Cardiac septum (tissue), 1 donor: ENCODE data around the gene OPCML. TPM values are rescaled to one million over a fixed set of nuclear protein-coding genes. Genes with fewer than 3 reads are reported as not detected.

Experiments used
- DNase-seq: peaks from one replicate; pipeline ENCODE4 v3.0.0-alpha.2; 2020; ENCODE audit warnings: low spot score
- intact Hi-C: fragments of 100-400 bp; cut with DNase I; formaldehyde crosslinking; loops from one replicate; pipeline ENCODE4 v1.14.0; 2022
- total RNA-seq: library from RNA; stranded (reverse); fragmentation: NEBNext Ultra II Directional; extraction: Animal tissue kit (Norgen Biotek cat#: 25700); gene quantifications from one replicate; pipeline ENCODE4 v1.2.1, GENCODE V29; 2021
- donor health status: DM: no; HTN: no; CAD: no.

The OPCML gene
- total RNA-seq, 1 donor from 2014 or later: 0.27 TPM

DNA sequence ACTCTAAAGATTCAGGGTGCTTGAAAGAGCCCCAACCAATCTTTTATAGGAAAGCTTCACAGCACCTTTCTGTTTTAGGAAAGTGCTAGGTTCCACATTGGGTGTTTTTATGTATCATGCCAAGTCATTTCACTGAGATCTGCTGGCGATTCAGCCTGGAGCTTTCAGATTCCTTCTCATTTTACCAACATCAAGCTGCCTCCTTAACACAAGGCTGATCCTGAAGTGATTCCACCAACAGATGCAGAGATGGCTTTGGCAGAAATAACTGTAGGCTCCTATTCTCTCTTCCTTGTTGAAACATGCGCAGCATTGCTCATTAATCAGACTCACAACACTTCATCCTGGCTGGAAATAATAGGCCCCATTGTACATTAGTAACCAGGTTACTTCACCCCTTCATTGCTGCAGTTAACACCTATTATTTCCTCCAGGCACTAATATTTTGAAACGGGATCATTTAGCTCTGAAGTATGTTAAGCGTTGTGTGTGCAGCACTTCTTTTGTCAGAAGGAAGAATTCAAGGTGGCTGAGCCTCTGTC, 89.0 kb downstream of the OPCML start:
- intact Hi-C loops: no loop called here
- DNase-seq: no peak

DNA sequence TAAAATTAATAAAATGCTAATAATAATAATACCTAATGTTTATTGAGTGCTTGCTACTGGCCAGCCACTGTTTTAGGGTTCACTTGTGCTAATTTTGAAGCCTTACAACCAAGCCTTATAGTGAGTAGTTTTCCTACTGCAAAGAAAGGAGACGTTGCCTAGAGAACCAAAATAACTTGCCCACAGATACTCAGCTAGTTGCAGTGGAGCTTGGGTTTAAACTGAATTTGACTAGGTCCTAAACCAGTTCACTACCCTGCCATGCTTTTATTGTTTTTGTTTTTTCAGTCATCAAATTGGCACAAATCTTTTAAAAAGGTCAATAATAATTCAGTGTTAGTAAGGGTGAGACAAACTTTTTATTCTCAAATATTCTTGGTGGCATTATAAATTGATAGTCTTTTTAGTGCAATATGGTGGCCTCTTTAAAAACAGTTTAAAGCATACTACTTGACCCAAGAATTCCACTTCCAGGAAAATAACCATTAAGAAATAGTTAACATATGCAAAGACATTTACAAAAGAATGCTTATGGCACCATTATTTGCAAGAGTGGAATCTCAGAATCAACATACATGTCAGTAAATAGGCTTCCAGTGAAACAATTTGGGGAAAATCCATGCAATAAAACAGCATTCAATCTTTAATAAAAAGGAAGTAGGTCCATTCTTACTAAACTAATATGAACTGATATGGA, 90.2 kb downstream of the OPCML start:
- no peak for DNase-seq
- intact Hi-C loops: no loop called here

DNA sequence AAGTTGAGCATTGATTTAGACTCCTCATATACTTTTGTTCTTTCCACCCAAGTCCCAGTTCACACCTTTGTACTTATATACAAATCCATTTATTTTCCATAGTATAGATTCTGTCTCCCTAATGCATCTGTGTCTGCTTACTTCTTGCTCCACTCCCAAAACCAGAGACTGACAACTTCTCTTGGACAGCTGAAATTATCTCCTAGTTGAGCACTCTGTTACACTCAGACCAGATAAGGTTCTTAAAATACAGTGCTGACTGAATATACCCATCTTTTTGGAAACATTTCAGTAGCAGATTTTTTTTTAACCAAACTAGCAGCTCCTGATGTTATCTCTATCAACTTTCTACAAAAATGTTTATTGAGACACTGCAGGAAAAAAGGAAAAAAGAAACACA, 106.3 kb downstream of the OPCML start:
- intact Hi-C loops: no loop called here
- DNase-seq: no peak

DNA sequence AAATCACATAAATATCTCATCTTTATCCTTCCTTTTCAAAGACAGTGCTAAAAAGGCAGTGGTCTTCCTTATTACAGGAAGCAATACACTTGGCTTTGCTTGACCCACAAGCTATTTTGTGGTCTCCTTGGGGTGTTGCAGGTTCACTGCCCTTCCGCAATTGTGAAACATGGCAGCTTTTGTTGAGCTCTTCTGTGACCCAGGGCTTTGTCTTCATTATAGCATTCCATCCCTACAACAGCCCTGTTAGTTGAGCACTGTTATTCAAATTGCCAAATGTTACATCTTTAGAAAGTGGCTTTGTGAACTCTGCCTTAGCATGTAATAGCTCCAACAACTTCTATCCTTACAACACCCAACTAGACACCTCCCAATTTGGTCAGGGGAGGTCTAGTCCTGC, 107.1 kb downstream of the OPCML start:
- intact Hi-C loops: no loop called here
- DNase-seq: no peak

DNA sequence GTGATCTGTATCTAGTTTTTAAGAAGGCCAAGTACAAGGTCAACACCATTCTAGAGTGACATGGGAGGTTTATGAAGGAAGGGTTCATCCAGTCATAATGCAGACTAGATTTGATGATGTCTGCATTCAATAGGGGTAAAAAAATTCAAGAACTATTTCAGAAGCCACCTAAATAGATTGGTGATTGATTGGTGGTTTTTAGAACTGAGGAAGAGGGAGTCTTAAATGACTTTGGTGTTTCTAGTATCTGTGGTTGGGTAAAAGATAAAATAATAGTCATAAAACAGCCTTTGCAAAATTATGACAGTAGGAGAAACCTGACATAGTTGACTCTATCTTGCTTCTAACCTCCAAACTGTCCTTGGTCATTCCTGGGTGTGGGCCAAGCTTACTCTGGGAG, 114.1 kb downstream of the OPCML start:
- intact Hi-C loops: no loop called here

DNA sequence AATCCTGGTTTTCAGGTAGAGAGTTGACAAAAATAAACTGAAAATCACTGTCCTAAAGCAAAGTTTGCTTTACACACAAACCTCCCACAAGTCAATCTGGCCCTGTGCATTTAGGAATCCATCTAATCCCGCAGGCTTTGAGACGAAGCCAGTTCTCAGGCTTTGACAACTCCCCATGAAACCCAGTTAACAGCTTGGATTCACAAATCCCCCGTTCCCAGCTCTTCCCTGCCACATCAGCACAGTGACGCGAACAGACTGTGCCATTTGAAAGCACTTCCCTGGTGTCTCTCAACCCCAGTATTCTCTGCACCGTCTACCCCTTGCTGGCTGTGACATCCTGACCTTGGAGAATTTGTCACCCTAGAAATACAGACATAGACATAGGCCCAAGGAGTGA, 117.8 kb downstream of the OPCML start:
- no peak for DNase-seq
- intact Hi-C loops: no loop called here

More for the DNA sequence above, 114.1 kb downstream of the OPCML start:
- no peak for DNase-seq

DNA sequence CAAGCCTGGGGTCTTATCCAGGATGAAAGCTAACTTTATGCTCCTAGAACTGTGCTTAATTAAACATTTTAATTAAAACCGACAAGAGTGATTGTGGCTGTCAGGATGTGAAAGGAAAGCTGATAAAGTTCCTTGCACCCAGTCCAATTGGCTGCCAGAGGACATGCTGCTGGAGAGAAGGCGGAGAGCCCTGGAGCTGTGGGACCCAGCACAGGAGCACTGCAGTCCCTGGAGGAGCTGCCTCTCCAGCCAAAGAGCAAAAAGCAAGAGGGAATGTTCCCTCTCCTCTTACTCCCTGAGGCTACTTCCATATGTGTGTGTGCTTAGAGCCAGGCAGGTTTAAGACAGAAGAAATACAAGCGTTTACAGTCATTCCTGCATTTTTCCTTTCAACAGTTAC, 118.6 kb downstream of the OPCML start:
- intact Hi-C loops: no loop called here
- DNase-seq: no peak

DNA sequence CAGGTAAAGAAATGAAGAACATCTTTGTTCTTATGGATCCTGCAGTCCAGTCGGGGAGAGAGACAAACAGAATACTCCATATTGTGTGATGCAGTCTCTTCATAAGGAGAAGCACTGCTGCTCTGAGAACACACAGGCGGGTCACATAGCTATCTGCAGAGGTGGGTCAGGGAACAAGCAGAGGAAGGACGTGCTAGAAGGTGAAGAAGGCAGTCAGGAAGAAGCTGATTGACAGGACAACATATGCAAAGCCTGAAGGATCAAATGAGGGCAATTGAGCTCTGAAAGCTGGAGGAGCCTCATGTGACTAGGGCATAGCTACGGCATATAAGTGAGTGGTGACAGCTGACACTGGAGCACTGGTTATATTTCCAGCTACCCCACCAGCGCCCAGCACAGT, 122.5 kb downstream of the OPCML start:
- intact Hi-C loops: no loop called here
- no peak for DNase-seq

DNA sequence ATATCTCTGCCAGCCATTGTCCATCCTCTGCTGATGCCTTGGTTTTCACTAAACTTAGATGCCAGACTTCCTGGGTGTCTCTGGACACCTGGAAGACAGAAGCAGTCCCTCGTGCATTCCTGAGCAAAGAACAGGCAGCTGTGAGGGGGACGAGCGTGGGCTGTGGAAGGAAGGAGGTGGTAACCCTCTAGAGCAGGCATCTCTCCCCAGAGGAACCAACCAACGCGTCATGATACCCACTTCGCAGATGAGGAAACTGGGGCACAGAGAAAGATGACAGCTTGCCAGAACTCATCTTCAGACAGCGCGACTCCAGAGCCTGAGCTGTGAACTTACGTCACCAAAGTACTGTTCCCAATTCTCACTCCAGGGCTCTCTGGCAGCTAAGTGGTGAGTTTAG, 123.4 kb downstream of the OPCML start:
- intact Hi-C loops: no loop called here

DNA sequence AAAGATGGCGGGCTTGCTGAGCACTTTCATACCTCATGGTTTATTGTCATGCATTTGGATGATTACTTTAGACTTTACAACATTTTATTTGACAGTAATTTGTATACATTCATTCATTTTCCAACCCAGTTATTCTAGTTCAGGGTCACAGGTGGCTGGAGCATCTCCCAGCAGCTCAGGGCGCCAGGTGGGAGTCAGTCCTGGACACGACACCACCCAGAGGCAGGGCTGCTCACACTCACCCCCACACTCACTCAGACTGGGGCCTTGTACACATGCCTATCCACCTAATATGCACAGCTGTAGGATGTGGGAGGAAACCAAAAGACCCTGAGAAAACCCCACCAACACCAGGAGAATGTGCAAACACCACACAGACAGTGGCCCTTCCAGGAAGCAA, 123.9 kb downstream of the OPCML start:
- DNase-seq: no peak
- intact Hi-C loops: no loop called here

More for the DNA sequence above, 123.4 kb downstream of the OPCML start:
- no peak for DNase-seq

DNA sequence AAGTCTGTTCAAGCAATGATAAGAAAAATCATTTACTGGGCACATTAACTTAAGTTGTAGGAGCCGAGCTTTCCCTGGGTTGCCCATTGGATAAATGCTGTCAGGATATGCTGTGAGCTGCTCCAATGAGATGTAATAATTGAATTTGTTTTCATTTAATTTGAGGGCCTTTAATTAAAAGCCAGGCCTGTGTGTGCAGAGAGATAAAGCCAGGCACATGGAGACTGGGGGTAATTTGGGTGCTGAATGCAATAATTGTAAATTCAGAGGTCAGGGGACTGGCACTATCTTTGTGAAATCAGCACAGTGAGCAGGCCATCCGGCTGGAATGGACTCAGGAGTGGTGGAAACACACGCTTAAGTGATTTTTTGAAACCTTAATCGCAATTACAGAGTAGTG, 125.8 kb downstream of the OPCML start:
- intact Hi-C loops: no loop called here
- DNase-seq: no peak

DNA sequence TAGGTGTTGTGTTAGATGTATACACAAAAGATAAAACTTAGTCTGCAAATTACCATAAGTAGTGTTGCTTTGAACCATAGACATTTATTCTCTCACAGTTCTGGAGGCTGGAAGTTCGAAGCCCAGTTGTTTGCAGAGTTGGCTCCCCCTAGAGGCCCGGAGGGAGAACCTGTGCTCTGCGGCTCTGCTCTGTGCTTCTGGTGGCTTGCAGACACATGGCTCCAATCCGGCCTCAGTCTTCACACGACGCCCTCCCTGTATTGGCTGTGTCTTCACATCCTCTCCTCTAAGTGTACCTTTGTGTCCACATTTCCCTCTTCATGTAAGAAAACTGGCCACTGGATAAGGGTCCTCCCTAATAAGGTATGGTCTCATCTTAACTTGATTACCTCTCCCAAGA, 128.4 kb downstream of the OPCML start:
- no peak for DNase-seq
- intact Hi-C loops: no loop called here

DNA sequence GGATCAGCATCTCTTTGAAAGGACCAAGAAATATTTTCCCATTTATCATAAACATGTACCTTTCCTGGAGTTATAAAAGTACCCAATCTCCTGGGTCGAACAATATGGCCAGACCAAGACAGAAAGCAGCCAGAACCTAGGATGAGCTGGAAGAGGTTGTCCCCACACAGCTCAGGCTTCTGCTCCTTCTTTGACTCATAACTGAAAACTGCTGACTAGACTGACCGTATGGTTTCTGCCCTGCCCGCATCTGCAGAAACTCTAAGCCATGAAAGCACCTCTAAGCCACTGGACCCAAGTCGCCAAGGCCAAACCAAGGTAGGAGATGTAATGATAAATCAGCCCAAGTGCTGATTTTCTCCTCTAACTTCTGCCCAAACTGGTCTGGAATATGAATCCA, 129.8 kb downstream of the OPCML start:
- intact Hi-C loops: no loop called here
- DNase-seq: no peak

DNA sequence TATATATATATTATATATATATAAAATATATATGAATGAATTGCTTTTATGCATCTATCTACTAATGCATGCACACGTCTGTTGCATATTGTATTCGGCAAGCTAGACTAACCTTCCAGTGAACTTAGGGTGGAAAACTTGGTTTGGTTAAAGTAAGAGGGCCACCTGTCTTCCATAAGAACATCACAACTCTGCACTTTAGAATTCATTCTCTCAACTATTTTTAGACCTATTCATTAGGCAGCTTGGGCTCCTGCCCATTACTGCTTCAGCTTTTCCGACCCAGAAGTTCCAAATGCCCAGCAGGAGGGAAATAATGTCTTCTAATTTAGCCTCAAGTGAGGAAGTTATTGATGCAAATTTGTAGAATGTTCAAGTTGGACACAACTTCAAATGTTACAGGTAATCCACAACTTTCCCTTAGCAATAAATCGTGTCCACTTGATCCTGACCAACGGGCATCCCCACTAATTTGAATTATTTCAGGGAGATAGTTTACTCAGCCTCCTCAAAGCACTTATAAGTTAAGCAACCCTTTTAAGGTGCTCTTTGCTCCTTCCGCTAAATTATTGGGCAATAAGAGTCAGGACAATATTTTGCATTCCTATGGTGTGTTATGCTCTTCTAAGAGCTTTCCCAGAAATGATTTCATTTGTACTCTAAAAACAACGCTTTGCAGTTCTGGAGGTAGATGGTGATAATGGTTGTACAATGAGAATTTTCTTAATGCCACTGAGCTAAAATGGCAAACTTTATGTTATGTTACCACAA, 132.3 kb downstream of the OPCML start:
- no peak for DNase-seq
- intact Hi-C loops: no loop called here

DNA sequence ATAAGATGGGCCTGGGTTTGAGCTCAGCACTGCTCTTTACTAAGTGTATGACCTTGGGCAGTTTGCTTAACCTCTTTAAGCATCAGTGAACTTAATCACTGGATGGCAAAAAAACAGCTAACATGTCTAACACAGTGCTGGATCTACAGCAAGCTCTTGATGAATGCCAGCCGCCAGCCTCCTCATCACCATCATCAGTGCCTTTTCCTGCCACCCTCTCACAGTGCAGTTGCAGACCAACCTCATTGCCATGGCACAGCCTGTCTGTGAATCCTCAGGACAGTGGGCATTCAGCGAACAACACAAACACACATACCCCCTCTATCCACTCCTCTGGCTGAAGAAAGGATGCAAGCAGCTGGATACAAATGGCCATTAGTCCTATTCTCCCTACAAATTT, 133.0 kb downstream of the OPCML start:
- DNase-seq: no peak
- intact Hi-C loops: no loop called here

DNA sequence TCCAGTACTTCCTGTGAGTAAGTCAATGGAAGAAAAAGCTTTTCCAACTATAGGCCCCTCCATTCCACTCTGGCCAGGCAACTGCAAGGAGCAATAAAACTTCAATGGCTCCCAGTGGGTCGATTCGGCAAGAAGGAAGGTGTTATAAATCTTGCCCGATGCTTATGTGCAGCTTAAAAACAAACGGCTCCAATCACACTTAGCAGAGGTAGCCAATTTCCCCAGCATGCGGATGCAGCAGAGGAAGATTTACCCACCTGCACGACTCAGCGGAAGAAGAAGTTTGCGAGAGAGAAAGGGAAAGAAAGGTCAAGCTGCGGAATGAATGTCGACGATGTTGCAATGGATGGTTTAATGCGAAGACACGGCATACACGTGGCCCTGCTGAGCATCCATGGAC, 141.5 kb downstream of the OPCML start:
- DNase-seq: no peak
- intact Hi-C loops: no loop called here

DNA sequence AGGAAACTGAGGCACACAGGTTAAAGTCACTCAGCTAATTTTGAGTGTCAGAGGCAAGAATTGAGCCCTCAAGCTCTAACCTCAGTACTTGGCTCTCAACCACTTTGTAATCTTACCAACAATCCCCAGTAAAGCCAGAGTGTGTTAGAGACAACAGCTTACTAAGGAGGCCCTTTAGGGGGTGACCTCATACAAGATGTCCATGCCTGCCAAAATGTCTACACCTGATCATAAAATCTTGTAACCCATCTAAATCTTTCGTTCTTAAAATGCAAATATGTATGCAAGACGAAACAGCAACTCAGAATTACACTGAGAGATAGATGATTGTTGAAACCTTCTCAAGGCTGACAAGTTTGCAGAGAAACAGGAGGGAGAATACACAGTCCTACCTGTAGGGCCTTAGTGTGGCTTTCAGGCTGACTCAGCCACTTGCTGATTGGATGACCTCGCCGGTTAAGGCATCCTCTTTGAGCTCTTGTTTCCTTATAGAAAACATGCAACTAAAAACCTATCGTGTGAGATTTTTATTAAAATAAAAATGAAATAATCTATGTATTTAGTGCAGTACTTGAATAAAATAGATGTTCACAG, 143.2 kb downstream of the OPCML start:
- DNase-seq: no peak
- intact Hi-C loops: no loop called here

DNA sequence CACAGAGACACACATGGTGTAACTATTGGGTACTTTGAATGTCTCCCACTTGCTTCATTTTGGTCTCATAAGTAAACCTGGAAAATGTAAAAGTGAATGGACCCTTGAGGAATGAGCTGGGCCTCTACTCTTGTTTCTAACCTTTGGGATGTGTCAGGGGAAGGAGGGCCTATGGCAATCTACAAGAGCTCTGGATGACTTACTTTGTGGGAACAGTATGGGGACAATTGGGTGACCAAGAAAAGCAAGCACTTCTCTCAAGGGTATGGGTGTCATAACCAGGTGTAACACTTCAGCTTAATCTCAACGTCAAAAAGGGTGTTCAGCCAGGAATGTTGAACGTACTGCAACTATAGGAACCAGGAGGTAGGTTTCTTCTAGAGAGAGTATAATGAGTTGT, 144.0 kb downstream of the OPCML start:
- no peak for DNase-seq

DNA sequence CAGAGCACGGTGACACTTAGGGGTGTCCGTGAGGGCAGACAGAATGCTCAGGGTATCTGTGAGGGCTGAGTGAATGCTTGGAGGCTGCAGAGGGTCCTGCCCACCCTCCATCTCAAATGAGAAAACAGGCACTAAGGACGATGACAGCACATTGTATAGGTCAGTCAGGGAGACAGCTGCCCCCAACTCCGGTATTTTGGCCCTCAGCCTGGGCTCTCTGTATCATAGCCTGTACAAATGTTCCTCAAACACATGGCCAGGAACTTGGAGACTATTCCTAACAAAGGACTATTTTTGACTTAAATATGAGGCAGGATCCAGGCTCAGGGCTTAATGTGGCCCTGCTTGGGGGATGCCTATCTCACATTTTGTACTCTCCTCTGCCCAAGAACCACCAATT, 145.4 kb downstream of the OPCML start:
- DNase-seq: no peak
- intact Hi-C loops: no loop called here

More for the DNA sequence above, 144.0 kb downstream of the OPCML start:
- intact Hi-C loops: no loop called here

DNA sequence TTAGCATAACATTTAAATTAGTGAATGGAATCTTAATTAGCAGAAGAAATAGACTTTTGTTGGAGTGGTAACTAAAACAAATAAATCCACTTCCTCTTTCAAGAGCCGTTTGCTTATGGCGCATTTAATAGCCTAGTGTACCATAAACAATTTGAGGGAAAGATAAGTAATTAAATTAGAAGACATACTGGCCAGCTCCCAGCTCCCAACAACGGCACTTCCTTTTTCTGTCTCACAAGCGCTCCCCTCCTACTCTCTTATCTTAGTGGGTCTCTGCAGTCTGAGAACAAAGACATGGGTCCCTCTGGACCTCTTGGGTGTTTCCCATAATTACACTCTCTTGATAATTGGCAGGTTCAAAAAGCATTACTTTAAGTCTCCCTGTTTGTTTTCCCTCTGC, 146.0 kb downstream of the OPCML start:
- intact Hi-C loops: no loop called here
- no peak for DNase-seq

DNA sequence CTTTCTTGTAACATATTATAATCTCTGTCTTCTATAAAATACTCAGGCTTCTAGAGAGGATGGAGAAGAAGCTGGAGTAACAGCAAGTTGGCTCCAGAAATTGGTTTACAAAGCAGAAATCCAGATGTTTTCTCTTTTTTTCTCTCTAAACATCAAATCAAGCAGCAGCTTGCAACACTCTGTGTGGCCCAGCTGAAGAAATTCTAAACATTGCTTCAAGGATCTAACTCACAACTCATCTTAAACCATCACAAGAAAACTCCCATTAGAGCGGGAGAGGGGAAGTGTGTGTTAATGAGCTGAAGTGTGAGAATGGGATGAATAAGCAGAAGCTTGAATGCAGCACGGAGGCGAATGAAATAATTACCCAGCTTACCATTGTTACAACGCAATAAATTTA, 146.5 kb downstream of the OPCML start:
- DNase-seq: no peak
- intact Hi-C loops: no loop called here
